Stimulated activated naive CD8-positive, alpha-beta T cell treated with anti-CD3 and anti-CD28 coated beads, Interleukin-15, Interleukin-2, amounts not matched to agents 100 ng/mL and 50 ng/mL, for 24 hours (primary cell): Measurements from ENCODE around the gene NGFR.
A peak's percentile ranks its signal among the peaks of the same experiment; 100 is the strongest.

Experiments
- H3K27ac Mint-ChIP-seq: one replicate; pipeline ENCODE4 v1.8.0; 2021; ENCODE audit warnings: mild to moderate bottlenecking, mixed read lengths
- H3K27me3 Mint-ChIP-seq: one replicate; pipeline ENCODE4 v1.8.0; 2021; ENCODE audit warnings: mixed read lengths
- H3K36me3 Mint-ChIP-seq: one replicate; pipeline ENCODE4 v1.8.0; 2021; ENCODE audit warnings: low read depth, mixed read lengths
- H3K4me1 Mint-ChIP-seq: one replicate; pipeline ENCODE4 v1.8.0; 2021; ENCODE audit warnings: low read depth, mixed read lengths
- H3K4me3 Mint-ChIP-seq: one replicate; pipeline ENCODE4 v1.8.0; 2021; ENCODE audit warnings: mild to moderate bottlenecking, mixed read lengths
- H3K9me3 Mint-ChIP-seq: one replicate; pipeline ENCODE4 v1.8.0; 2021; ENCODE audit warnings: mixed read lengths

NGFR gene, protein sequence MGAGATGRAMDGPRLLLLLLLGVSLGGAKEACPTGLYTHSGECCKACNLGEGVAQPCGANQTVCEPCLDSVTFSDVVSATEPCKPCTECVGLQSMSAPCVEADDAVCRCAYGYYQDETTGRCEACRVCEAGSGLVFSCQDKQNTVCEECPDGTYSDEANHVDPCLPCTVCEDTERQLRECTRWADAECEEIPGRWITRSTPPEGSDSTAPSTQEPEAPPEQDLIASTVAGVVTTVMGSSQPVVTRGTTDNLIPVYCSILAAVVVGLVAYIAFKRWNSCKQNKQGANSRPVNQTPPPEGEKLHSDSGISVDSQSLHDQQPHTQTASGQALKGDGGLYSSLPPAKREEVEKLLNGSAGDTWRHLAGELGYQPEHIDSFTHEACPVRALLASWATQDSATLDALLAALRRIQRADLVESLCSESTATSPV

DNA sequence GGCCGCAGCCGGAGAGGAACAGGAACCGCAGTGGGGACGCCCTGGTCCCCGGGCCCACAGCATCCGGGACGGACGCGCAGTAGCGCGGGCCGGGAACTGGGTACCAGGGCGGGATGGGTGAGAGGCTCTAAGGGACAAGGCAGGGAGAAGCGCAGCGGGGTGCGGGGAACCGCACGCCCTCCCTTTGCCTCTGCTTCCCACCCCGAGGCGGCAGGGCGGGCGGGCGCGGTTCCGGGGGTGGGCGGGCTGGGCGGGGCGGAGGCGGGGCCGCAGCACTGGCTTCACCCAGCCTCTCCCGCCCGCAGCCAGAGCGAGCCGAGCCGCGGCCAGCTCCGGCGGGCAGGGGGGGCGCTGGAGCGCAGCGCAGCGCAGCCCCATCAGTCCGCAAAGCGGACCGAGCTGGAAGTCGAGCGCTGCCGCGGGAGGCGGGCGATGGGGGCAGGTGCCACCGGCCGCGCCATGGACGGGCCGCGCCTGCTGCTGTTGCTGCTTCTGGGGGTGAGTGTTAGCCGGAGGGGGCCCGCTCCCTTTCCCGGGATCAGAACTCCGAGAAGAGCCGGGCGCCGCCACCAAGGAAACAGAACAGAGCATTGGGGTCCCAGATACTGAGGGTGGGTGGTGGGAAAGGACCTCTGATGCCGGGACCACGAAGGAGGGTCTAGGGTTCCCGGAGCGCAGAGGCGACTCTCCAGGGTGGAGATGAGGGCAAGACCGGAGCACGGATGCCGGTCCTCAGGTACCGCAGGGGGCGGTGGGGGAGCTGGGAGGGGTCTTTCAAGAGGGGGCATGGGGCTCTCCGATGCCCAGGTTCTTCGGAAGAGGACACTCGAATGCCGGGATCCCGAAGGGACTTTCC lies at the start of gene NGFR:
NGFR (plus strand) TSS at position 308 of the 856 bp plus-strand sequence; CDS start at position 433, 125 bp downstream.
- peak within 1 kb of the TSS; percentile 60 for H3K4me3 Mint-ChIP-seq
- peaks cover 49% of the 10 kb centered on the region for H3K27me3 Mint-ChIP-seq
- peaks cover 17% of the 10 kb centered on the region for H3K4me1 Mint-ChIP-seq
- H3K9me3 Mint-ChIP-seq = no peaks in the 10 kb centered on the region
- H3K36me3 Mint-ChIP-seq = no peaks in the 10 kb centered on the region
- H3K27ac Mint-ChIP-seq = no peak within 1 kb of the TSS

DNA sequence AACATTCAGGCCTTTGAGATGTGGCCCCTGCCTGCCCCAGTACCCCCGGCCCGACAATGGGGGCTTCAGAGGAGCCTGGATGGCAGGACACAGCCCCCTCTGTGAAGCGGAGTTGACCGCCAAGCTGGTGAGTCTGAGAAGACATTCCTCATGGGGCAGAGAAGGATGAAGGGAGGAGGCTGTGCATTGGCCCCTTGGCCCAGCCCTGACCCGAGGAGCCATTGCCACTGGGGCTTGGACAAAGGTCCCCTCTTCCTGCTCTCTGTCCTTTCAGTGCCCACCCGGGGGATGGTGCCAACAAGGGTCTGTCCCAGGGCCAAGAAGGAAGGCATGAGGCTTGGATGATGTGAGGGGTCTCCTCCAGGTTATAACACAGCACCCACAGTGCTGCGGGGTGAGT lies 49.5 kb upstream of the NGFR start:
- H3K9me3 Mint-ChIP-seq = no peaks in the 10 kb centered on the region
- no peaks in the 10 kb centered on the region for H3K36me3 Mint-ChIP-seq
- peaks cover 4% of the 10 kb centered on the region for H3K27me3 Mint-ChIP-seq

DNA sequence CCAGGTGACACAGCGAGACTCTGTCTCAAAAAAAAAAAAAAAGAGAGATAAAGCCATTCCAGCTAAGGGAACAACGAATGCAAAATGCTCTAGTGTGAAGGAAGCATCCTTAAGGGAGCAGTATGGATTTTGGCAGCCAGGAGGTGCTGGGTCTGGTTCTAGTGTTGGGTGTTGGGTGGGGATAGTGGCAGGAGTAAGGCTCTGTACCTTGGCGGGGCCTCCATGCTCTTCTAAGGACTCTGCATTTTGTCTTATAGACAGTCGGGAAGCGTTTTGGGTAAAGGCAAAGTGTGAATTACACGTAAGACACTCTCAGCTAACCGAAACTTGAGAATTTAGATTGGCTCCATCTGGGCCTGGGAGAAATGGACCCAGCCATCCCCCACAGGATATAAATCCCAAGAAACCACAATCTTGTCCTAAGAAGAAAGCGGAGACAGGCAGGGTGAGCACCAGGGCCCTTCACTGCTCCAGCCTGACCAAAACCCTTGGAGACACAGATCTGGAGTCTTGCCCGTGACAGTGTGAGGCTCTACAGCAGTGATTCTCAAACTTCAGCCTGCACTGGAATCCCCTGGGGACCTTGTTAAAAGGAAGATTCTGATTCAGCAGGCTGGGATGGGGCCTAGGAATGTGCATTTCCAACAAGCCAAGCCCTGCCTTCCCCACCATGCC lies 47.3 kb upstream of the NGFR start:
- Mint-ChIP-seq H3K27me3 (peaks cover 4% of the 10 kb centered on the region), H3K36me3 (no peaks in the 10 kb centered on the region), H3K27ac (no peak overlapping the region), H3K9me3 (no peaks in the 10 kb centered on the region), H3K4me1 (no peaks in the 10 kb centered on the region), H3K4me3 (no peak overlapping the region)

More for the DNA sequence above, 49.5 kb upstream of the NGFR start:
- Mint-ChIP-seq H3K27ac (no peak overlapping the region), H3K4me3 (no peak overlapping the region), H3K4me1 (no peaks in the 10 kb centered on the region)

DNA sequence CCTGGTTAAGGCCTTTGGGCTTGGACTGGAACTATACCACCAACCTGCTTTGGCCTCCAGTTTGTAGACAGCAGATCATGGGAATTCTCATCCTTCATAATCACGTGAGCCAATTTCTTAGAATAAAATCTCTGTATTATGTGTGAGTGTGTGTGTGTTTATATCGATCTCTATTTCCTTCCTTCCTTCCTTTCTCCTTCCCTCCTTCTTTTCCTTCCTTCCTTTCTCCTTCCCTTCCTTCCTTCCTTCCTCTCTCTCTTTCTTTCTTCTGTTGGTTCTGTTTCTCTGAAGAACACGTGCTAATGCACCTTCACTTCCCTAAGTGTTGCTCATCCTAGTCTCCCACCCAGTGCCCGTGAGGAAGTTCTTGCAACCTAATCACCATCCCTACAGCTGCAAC lies 44.9 kb upstream of the NGFR start:
- H3K27me3 Mint-ChIP-seq = no peaks in the 10 kb centered on the region
- H3K36me3 Mint-ChIP-seq = no peaks in the 10 kb centered on the region
- no peaks in the 10 kb centered on the region for H3K9me3 Mint-ChIP-seq
- no peak overlapping the region for H3K27ac Mint-ChIP-seq
- H3K4me3 Mint-ChIP-seq = no peak overlapping the region
- no peaks in the 10 kb centered on the region for H3K4me1 Mint-ChIP-seq

DNA sequence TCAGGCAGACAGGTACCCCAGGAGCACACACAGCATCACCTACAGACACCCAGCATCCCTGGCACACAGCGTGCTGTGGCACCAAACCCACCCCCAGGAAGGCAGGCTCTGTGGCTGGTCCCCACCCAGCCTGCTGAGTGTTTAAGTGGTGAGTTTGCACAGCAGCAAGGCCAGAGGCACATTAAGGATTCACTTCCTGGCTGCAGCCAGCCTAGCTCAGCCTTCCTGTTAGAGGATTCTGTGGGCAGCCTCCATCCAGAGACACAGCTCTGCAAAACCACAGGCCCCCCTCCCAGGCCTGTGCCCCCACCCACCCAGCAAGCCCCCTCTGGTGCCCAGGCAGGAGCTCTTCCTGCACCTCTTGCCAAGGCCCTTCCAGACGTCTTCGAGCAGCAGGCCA lies 44.4 kb upstream of the NGFR start:
- H3K4me1 Mint-ChIP-seq = no peaks in the 10 kb centered on the region
- peaks cover under 1% of the 10 kb centered on the region for H3K27me3 Mint-ChIP-seq
- no peaks in the 10 kb centered on the region for H3K9me3 Mint-ChIP-seq
- no peak overlapping the region for H3K4me3 Mint-ChIP-seq
- no peak overlapping the region for H3K27ac Mint-ChIP-seq
- no peaks in the 10 kb centered on the region for H3K36me3 Mint-ChIP-seq

DNA sequence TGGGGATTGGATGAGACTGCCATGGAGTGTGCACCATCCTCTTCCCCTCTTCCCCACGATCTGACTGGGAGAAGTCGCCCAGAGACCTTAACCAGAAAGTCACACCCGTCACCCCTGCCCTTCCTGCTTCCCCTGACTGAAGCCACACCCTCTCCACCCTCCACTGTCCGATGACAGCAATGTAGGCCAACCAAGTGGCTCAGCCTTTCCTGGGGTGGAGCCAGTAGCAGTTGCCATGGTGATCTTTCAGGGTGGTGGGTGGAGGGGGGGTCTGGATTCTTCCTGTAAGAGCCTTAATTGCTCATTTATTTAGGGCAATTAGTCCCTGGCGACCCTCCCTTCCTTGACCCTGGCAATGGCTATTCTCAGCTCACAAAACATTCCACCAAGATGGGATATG lies 42.9 kb upstream of the NGFR start:
- Mint-ChIP-seq H3K4me3 (no peak overlapping the region), H3K36me3 (no peaks in the 10 kb centered on the region), H3K27ac (no peak overlapping the region), H3K9me3 (no peaks in the 10 kb centered on the region), H3K4me1 (no peaks in the 10 kb centered on the region), H3K27me3 (peaks cover 11% of the 10 kb centered on the region)

DNA sequence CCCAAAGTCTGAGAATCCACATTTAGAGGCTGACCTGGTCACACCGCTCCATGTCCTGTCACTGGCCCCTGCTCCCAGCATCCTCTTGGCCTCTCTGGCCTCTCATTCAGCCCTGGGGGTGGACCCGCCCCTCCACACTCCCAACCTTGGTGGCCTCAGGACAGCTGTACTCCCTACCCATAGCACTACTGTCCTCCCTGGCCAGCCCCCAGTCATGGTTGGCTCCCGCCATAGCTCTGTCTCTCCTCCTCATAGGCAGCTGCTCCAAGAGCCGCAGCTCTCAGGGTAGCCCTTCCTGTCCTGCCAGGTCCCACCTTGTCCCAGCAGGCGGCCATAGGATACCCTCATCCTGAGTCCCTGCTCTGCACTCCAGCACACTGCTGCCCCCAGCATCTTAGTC lies 42.4 kb upstream of the NGFR start:
- no peak overlapping the region for H3K4me3 Mint-ChIP-seq
- peaks cover 16% of the 10 kb centered on the region for H3K27me3 Mint-ChIP-seq
- no peaks in the 10 kb centered on the region for H3K36me3 Mint-ChIP-seq
- H3K4me1 Mint-ChIP-seq = no peaks in the 10 kb centered on the region
- no peak overlapping the region for H3K27ac Mint-ChIP-seq
- H3K9me3 Mint-ChIP-seq = no peaks in the 10 kb centered on the region

DNA sequence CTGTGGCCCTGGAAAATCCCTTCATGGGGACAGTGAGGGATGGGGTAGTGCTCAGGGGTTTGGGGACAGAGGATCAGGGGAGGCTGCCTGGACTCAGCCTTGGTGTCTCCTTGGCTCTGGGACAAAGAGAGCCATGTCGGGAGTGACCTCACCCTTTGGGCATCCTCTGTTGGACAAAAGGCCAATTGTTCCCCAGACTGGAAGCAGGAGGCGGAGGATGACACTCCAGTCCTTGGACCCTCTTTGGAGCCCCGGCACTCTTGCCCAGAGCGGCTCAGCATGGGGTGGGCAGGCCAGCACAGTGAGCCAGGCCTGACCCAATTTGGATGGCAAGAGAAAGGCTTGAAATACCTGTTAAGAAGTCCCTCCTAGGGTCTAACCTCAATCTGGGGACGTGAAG lies 41.0 kb upstream of the NGFR start:
- H3K27ac Mint-ChIP-seq = no peak overlapping the region
- H3K9me3 Mint-ChIP-seq = no peaks in the 10 kb centered on the region
- H3K27me3 Mint-ChIP-seq = peaks cover 21% of the 10 kb centered on the region
- no peaks in the 10 kb centered on the region for H3K36me3 Mint-ChIP-seq
- H3K4me3 Mint-ChIP-seq = no peak overlapping the region
- H3K4me1 Mint-ChIP-seq = no peaks in the 10 kb centered on the region

DNA sequence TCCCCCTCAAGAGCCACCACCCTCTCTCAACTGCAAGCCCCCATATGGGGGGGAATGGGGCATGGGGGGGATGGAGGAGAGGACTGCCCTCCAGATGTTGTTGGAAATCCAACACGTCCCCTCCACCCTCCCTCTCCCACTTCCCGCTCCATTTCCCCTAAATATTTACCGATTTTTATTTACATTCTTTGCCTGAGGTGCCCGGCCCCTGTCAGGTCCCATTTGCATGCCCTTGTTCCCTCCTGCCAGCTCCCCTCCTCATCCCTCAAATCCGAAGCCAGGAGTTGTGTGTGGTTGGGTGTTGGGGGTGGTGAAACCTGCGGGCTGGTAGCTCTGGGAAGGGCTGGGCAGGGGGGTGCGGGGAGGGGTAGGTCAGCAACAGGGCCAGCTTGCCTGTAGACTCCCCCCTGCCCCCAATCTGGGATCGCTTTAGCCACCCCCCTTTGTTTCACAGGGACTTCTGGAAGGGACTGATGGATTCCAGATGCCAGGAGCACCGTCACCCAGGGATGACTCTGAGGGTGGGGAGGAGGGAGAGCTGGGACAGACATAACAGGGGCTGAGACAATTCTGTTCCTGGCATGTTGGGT lies 39.7 kb upstream of the NGFR start:
- Mint-ChIP-seq H3K27ac (no peak overlapping the region), H3K9me3 (no peaks in the 10 kb centered on the region), H3K4me1 (peaks cover 8% of the 10 kb centered on the region), H3K27me3 (peaks cover 30% of the 10 kb centered on the region), H3K4me3 (no peak overlapping the region), H3K36me3 (no peaks in the 10 kb centered on the region)

DNA sequence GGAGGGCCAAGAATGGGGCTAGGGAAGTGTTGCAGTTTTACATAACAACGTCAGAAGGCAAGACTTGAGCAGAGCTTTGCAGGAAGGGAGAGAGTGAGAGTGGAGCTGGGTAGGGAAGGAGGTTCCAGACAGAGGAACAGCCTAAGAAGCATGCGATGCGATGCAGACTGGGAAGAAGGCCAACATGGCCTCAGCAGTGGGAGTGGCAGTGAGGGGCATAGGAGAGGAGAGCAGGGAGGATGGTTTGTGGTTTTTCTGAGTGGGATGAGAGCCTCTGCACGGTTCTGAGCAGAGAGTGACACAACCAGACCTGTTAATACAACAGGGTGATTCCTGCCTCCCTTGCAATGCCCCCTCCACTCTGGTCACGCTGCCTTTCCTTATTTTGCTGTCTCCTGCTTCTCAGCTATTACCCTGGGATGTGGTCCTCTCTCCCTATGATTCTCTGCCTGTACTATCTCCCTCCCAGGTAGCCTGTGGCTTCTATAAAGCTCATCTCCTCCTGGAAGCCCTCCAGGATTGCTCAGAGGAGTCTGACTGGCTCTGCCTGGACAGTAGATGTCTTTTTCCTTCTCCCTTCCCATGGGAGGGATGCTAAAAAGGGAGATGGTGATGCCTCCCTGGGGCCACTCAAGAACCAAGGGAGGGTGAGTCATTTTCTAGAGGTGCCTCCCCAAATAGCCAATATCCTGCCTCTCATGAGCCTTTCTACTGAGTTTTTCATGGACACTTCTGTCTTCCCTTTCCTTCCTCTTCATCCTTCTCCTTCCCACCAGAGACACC lies 38.7 kb upstream of the NGFR start:
- Mint-ChIP-seq H3K4me3 (no peak overlapping the region), H3K9me3 (no peaks in the 10 kb centered on the region), H3K27me3 (peaks cover 37% of the 10 kb centered on the region)

DNA sequence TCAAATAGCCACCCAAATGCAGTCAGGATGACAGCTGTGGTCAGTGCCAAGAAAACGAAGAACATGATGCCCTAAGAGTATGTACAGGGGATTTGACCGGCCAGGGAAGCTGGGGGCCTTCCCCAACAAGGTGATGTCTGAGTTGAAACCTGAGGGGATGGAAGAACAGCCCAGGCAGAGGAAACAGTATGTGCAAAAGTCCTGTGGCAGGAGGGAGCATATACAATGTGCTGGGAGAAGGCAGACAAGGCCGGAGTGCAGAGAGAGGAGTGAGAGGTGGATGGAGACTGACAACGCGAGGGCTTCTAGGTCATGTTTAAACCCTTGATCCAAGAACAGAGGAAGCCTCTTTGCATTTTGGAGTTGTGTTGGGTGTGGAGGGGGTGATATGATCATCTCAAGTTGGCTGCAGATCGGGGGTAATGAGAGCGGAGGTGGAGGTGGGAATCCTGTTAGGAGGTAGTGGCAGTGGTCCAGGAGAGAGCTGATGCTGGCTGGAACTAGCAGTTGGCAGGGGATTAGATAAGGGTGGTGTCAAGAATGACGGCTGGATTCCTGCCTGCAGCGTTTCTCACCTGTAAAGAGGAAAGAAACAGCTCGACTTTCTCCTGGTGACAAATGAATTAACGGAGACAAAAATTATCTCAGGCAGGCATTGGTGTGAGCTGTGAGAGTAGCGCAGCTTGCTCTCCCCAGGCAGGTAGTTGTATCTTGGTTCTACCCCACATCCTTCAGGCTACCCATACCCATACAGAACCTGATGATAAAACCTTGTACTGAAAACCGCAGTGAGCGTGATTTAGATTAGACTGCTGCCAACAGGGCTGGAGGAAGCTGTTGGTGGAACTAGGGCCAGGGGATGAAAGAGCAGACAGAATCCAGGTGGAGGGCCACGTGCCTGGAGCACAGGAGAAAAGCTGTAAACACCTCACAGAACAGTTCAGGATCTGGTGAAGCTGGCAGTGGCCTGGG lies 37.2 kb upstream of the NGFR start:
- Mint-ChIP-seq H3K27ac (no peak overlapping the region), H3K4me3 (no peak overlapping the region), H3K9me3 (no peaks in the 10 kb centered on the region), H3K4me1 (peaks cover 8% of the 10 kb centered on the region), H3K36me3 (no peaks in the 10 kb centered on the region), H3K27me3 (peaks cover 43% of the 10 kb centered on the region)

More for the DNA sequence above, 38.7 kb upstream of the NGFR start:
- Mint-ChIP-seq H3K27ac (no peak overlapping the region), H3K36me3 (no peaks in the 10 kb centered on the region), H3K4me1 (peaks cover 8% of the 10 kb centered on the region)

DNA sequence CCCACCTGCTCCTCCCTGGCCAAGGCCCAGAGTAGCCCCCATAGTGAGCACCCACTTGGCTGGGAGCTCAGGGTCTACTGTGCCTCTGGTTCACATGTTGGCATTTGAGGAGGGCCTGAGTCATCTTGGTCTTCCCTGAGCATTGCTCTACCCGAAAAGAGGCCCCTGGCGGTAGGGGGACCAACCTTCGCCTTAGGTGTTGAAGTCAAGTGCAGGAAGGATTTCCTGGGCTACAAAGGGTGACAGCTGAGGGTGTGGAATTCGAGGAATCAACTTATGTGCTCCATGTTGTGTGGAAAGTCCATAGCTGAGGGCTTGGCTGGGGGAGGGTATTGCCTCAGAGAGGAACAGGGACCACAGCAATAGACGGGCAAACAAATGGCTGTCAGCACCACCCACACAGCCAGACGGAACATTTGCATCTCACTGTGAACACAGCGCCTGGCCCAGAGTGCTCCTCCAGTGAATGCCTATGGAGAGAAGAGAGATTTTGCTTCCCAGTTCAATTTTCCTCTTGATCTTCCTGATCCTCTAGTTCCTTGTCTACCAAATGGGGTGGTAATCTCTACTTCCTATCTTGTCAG lies 35.6 kb upstream of the NGFR start:
- H3K4me1 Mint-ChIP-seq = peaks cover 8% of the 10 kb centered on the region
- H3K36me3 Mint-ChIP-seq = no peaks in the 10 kb centered on the region
- no peak overlapping the region for H3K4me3 Mint-ChIP-seq
- H3K27ac Mint-ChIP-seq = no peak overlapping the region
- peaks cover 52% of the 10 kb centered on the region for H3K27me3 Mint-ChIP-seq
- H3K9me3 Mint-ChIP-seq = peaks cover 8% of the 10 kb centered on the region

DNA sequence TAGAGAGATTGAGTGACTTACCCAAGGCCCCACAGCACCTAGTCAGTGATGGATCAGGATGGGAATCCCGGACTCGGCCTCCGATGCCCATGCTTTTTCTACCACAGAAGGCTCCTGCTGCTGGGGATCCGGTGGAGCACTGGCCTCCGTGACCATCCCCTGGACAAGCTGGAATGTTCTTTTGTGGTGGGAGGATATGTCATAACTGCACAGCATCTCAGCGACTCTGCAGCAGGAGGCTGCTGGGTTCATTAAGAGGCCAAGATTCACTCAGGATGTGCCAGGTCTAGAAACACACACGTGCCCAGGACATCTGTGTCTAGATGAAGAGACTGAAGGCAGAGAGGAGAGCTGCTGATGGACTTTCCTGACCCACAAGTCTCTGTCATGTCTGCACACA lies 34.7 kb upstream of the NGFR start:
- Mint-ChIP-seq H3K36me3 (no peaks in the 10 kb centered on the region), H3K4me1 (peaks cover 8% of the 10 kb centered on the region), H3K27ac (no peak overlapping the region), H3K27me3 (peaks cover 52% of the 10 kb centered on the region), H3K4me3 (no peak overlapping the region), H3K9me3 (peaks cover 8% of the 10 kb centered on the region)
